ENCODE measurements around the gene MC5R. TPM values are rescaled to one million over a fixed set of nuclear protein-coding genes. Genes with fewer than 3 reads are reported as not detected.

Gene MC5R
- not detected for total RNA-seq

DNA sequence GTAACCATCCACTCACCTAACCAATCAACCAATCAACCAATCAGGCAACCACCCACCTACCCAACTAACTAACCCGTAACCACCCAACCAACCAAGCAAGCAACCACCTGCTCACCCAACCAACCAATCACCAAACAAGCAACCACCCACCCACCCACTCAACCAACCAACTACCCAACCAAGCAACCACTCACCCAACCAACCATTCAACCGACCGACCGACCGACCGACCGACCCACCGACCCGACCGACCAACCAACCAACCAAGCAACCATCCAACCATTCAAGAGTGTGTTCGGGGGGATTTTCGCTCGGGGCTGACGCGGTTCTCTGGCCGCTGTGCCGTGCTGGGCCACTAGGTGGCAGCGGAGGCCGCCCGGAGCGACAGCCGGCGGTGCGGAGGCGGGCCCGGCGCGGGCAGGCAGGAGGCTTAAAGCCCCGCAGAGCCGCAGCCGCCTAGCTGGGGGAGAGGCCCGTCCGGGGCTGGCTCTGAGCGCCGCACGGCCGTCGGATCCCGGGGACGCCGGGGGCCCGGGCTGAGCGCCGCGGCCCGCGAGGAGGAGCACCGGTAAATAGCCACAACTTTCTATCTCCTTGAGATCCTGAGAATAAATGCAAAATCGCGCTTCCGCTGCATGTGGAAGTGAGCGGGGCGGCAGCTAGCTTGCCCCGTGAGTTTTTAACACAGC, at the start of gene MC5R:
Gene MC5R, plus strand, starts transcription at position 443 of the 689 bp plus-strand sequence. CDS start 1,617 bp downstream, outside the sequence.
- ChIA-PET CTCF (interaction anchor here (0.7 to 2.1 kb wide), 5 partner anchors 10 to 367 kb away, joined by 3 to 11 read pairs (median 3); no protein-coding TSS in a partner anchor), POLR2A (no interaction called here)

GRCh38 chr18:13775058-13775457, 48.9 kb upstream of the MC5R start:
- ChIA-PET CTCF (no interaction called here), POLR2A (no interaction called here)

DNA sequence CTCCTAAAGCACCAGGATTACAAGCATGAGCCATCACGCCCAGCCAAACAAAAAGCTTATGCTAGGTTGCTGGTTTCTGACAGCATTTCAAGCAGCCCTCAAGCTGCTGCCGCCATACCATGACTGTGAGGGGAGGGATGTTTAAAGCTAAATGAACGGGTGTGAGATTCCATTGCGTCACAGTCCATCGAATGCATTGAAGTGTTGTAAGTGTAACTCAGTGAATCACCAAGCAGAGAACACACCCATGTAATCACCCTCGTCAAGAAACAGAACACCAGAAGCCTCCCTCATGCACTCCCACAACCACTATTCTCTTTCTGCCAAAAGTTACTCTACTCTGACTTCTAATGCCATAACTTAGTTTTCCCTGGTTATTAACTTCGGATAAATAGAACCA, 32.8 kb upstream of the MC5R start:
- ChIA-PET POLR2A (no interaction called here), CTCF (no interaction called here)

DNA sequence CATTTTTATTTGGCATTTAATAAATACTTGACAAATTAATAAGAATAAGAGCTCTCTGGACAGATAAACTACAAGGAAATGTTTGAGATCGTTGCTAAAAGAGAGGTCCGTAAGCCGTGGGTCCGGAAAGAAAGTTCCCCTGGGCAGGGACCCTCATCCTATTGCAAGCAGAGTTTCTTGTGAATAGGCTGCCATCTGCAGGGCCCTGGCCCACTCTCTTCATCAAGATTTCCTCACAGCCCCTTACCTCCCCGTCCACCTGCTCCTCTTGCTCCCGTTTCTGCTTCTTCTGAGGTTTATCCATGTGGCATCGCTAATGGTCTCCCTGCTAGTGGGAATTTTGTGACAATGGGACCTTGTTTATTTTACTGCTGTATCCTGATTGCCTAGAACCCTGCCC, 30.1 kb upstream of the MC5R start:
- CTCF ChIA-PET, result no interaction called here
- POLR2A ChIA-PET, result no interaction called here

GRCh38 chr18:13796515-13796914, 27.4 kb upstream of the MC5R start:
- CTCF ChIA-PET, result no interaction called here
- POLR2A ChIA-PET, result no interaction called here

DNA sequence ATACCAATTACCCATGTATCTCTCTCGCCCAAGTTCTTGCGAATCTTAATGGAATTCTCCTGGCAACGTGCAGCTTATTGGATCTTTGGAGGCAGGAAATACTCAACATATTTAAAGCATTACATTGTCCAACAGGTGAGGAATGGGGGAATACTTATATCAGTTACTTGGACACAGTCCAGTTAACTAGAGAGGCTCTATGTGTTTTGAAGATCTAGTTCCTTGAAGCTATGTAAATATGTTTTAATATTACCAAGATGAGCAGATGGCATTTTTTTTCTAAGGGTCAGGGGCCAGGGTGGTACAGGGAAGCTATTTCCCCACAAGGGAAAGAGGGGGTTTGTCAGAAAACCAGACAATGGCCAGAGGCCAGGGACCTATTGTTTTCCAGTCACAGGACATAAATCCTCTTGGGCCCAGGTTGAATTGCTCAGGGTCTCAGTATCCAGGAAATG, 26.8 kb upstream of the MC5R start:
- POLR2A ChIA-PET, result interaction anchor here (0.6 kb wide), 1 partner anchor 289 kb away, joined by 3 read pairs; no protein-coding TSS in a partner anchor
- CTCF ChIA-PET, result interaction anchor here (0.7 kb wide), 1 partner anchor 131 kb away, joined by 3 read pairs; no protein-coding TSS in a partner anchor

DNA sequence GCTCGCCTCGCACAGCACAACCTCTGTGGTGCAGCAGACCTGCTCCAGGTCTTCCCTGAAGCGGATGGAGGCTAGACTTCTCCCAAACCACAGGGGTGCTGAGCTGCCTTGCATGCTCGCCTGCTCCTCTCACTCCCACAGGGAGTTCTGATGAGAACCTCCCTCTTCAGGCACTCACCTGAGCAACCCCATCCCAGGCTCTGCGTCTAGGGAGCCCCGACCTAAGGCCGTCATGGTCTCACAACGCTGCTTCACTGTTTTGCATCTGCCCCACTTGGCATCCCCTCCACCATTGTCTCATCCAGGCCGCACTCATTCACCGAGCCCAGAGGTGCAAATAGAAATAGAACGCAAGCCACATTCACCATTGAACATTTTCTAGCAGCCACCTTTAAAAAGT, 24.6 kb upstream of the MC5R start:
- CTCF ChIA-PET, result interaction anchor here (1.1 kb wide), 1 partner anchor 13 kb away, joined by 4 read pairs; no protein-coding TSS in a partner anchor
- POLR2A ChIA-PET, result no interaction called here

DNA sequence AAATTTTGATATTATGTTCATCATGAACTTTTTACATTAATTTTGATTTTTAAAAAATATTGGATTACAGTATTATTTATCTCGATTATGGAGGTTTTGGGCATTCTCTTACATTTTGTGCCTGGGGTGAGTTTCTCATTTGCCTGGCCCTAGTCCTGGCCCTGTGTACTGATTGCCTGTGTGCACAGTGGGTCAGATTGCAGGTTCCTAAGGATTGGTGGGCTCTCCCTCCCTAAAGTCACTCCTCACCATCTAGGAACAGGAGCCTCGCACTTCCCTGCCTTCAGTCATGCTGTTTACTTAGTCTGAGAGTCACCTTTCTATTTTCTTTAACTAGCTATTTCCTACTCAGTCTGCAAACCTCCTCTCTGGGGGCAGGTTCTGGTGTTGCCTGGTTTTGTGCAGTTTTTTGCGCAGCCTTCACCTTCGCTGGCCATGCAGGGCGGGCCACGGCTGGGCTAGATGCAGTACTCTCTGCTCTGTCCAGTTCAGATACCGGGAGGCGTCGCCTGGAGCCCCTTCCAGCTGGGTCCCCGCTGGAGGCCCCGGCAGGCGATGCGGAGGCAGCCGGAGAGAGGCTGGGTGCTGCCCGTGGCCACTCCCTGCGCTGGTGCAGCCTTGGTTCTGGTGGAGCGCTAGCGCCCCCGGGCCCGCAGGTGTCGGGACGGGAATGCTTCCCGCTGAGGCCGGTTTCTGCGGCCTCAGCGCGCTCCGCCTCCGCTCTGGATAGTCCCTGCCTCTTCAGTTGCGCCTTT, 23.3 kb upstream of the MC5R start:
- CTCF ChIA-PET, result no interaction called here

DNA sequence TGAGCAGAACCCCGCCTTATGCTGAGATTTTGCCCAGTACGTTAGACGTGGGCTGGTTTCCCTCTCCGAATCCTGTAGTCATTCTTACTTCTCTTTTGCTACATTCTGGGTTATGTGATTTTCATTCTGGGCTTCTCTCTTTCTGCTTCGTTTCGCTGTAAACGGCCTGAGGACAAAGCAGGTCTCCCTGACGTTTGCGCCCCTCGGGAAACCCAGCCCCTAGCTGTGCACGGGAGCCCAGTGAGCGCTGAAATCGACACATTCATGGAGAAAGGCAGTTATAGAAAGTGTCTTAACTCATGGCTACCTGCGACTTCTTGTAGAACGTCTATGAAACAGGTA, 22.7 kb upstream of the MC5R start:
- CTCF ChIA-PET, result no interaction called here

More for the DNA sequence above, 23.3 kb upstream of the MC5R start:
- POLR2A ChIA-PET, result no interaction called here

GRCh38 chr18:13804305-13804704, 19.6 kb upstream of the MC5R start:
- CTCF ChIA-PET, result no interaction called here

More for the DNA sequence above, 22.7 kb upstream of the MC5R start:
- POLR2A ChIA-PET, result no interaction called here

GRCh38 chr18:13808294-13809042, 15.5 kb upstream of the MC5R start:
- ChIA-PET CTCF (no interaction called here), POLR2A (no interaction called here)

More at GRCh38 chr18:13804305-13804704, 19.6 kb upstream of the MC5R start:
- POLR2A ChIA-PET, result no interaction called here

- ChIA-PET POLR2A (no interaction called here), CTCF (no interaction called here)
Measured at GRCh38 chr18:13809043-13809430, 14.9 kb upstream of the MC5R start.

GRCh38 chr18:13809531-13810255, 14.3 kb upstream of the MC5R start:
- POLR2A ChIA-PET, result no interaction called here
- CTCF ChIA-PET, result no interaction called here

- CTCF ChIA-PET, result interaction anchor here (0.8 to 0.9 kb wide), 2 partner anchors 253 to 281 kb away, joined by 3 read pairs; no protein-coding TSS in a partner anchor
Measured at GRCh38 chr18:13810950-13811485, 12.9 kb upstream of the MC5R start.

DNA sequence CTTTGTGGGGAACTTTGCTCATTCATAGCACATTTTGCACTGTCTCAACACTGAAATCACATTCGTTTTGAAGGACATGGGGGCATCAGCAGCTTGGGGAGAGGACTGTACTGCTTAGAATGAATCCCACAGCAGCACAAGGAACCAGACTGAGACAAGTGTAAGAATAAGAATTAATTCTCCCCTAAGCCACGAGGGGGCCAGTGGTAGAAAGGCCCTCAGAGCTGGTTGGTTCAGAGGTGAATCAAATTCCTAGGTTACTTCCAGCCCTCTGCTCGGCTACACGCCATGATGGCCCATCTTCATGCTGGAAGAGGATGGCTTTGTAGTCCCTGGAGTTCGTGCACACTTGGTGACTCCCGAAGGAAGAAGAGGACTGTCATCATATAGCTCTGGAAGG, 12.0 kb upstream of the MC5R start:
- POLR2A ChIA-PET, result no interaction called here

More at GRCh38 chr18:13810950-13811485, 12.9 kb upstream of the MC5R start:
- POLR2A ChIA-PET, result no interaction called here

DNA sequence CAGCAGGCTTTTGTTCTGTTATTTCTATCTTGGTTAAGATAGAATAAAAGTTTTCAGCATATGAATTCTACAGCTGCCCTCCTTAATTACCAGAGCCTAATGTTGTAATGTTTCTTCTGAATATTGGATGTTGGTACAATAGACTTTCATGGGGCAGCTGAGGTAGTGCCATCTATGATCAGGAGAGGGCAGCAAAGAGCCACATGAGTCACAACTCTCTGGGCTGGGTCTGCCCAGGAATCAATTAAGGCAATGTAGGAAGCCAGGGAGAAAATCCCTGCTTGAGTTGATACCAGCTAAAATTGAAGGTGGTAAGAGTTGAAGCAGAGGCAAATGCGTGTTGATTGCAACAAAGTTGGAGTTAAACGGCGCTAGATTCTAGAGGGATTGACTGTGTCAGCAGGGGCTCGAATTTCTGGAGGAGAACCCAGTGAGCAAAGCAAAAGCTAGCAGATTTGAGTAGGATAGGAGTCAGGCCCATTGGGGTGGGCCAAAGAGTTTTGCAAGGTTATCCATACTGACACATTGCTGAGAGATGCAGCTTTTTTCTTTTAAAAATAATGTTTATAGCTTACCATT, 10.6 kb upstream of the MC5R start:
- ChIA-PET CTCF (interaction anchor here (0.5 to 2.2 kb wide), 5 partner anchors 11 to 342 kb away, joined by 3 to 11 read pairs (median 4); partner anchors contain the start of gene MC5R), POLR2A (no interaction called here)

More for the DNA sequence above, 12.0 kb upstream of the MC5R start:
- CTCF ChIA-PET, result interaction anchor here (0.7 to 2.2 kb wide), 5 partner anchors 13 to 286 kb away, joined by 3 to 11 read pairs (median 4); partner anchors contain the start of gene MC5R

GRCh38 chr18:13826209-13826608, 2.3 kb downstream of the MC5R start:
- CTCF ChIA-PET, result no interaction called here
- POLR2A ChIA-PET, result no interaction called here

GRCh38 chr18:13831864-13832508, 8.0 kb downstream of the MC5R start:
- POLR2A ChIA-PET, result no interaction called here
- CTCF ChIA-PET, result no interaction called here

Measured in activated CD8-positive, alpha-beta memory T cell treated with anti-CD3 and anti-CD28 coated beads for 36 hours (primary cell).